Measurements from ENCODE around the gene KNCN. TPM values are rescaled to one million over a fixed set of nuclear protein-coding genes. Genes with fewer than 3 reads are reported as not detected.
A peak's percentile ranks its signal among the peaks of the same experiment; 100 is the strongest.

The KNCN gene
- total RNA-seq, 6 experiments from 2014 or later: not detected

DNA sequence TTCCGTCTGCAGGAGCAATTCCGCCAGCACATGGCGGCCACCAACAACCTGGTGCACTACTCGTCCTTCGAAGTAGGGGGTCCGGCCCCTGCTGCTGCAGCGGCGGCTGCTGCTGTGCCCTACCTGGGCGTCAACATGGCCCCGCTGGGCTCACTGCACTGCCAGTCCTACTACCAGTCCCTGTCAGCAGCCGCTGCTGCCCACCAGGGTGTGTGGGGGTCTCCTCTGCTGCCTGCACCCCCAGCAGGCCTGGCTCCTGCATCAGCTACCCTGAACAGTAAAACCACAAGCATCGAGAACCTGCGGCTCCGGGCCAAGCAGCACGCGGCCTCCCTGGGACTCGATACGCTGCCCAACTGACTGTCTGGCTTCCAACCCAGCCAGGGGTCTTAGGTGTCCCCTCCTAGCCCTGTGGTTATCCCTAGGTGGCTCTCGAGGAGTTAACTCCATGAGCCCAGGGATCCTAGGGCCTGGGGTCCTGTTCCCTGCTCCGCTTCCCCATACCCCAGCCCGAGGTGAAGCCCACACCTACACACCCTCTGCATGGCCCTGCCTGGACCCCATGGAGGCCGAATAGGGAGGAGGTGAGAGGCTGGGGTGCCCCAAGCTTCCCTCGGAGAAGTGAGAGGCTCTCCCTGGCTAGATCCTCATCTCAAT lies 39.2 kb downstream of the KNCN start:
- Histone ChIP-seq H3K4me3 (no peak overlapping the region), H3K27me3 (no peaks in the 10 kb centered on the region), H3K27ac (no peak overlapping the region), H3K36me3 (no peaks in the 10 kb centered on the region), H3K9me3 (no peaks in the 10 kb centered on the region), H3K4me1 (no peaks in the 10 kb centered on the region)
- WGBS (ENCODE audit: insufficient coverage, low coverage, low lambda C conversion rate, missing lambda C conversion rate): 63% methylated on average over 8 of the region's 23 CpGs
- TF ChIP-seq POLR2A (IDR thresholded peaks at IDR 0.05) (no peak), CTCF (IDR thresholded peaks at IDR 0.05) (no peak)
- intact Hi-C loops (cut with DNase I): no loop called here
- ATAC-seq: no peak
- peak in 1 of 3 donors; percentile 31 for DNase-seq

- Histone ChIP-seq H3K9me3 (no peaks in the 10 kb centered on the region), H3K4me3 (no peak overlapping the region), H3K36me3 (no peaks in the 10 kb centered on the region), H3K27me3 (no peaks in the 10 kb centered on the region), H3K4me1 (no peaks in the 10 kb centered on the region), H3K27ac (no peak overlapping the region)
- WGBS (ENCODE audit: insufficient coverage, low coverage, low lambda C conversion rate, missing lambda C conversion rate): 100% methylated on average over 1 of the region's 8 CpGs
- ATAC-seq (no peak), DNase-seq (no peak)
- intact Hi-C loops (cut with DNase I): no loop called here
- TF ChIP-seq POLR2A (IDR thresholded peaks at IDR 0.05) (no peak), CTCF (IDR thresholded peaks at IDR 0.05) (no peak)
These were observed 40.5 kb downstream of the KNCN start for GRCh38 chr1:46510998-46511365.

GRCh38 chr1:46510341-46510997 lies 41.0 kb downstream of the KNCN start:
- ATAC-seq: no peak
- intact Hi-C loops (cut with DNase I): no loop called here
- no peak for TF ChIP-seq CTCF (IDR thresholded peaks at IDR 0.05)
- TF ChIP-seq POLR2A (IDR thresholded peaks at IDR 0.05): no peak
- H3K4me1 ChIP-seq: no peaks in the 10 kb centered on the region
- no peak overlapping the region for H3K27ac ChIP-seq
- no peaks in the 10 kb centered on the region for H3K9me3 ChIP-seq
- 95% methylated on average over 8 of the region's 19 CpGs for WGBS (ENCODE audit: insufficient coverage, low coverage, low lambda C conversion rate, missing lambda C conversion rate)
- DNase-seq: no peak
- no peak overlapping the region for H3K4me3 ChIP-seq
- H3K36me3 ChIP-seq: no peaks in the 10 kb centered on the region
- no peaks in the 10 kb centered on the region for H3K27me3 ChIP-seq

GRCh38 chr1:46508757-46509156 lies 42.7 kb downstream of the KNCN start:
- H3K4me1 ChIP-seq: no peaks in the 10 kb centered on the region
- H3K27me3 ChIP-seq: no peaks in the 10 kb centered on the region
- H3K36me3 ChIP-seq: no peaks in the 10 kb centered on the region
- intact Hi-C loops (cut with DNase I): no loop called here
- TF ChIP-seq POLR2A (IDR thresholded peaks at IDR 0.05): no peak
- TF ChIP-seq CTCF (IDR thresholded peaks at IDR 0.05): no peak
- no peak overlapping the region for H3K27ac ChIP-seq
- ATAC-seq (no peak), DNase-seq (no peak)
- whole genome bisulfite sequencing (ENCODE audit: insufficient coverage, low coverage, low lambda C conversion rate, missing lambda C conversion rate): 86% methylated on average over 1 of the region's 5 CpGs
- H3K4me3 ChIP-seq: no peak overlapping the region
- H3K9me3 ChIP-seq: no peaks in the 10 kb centered on the region
